ENCODE data around the gene RBMS1. TPM values are rescaled to one million over a fixed set of nuclear protein-coding genes. Genes with fewer than 3 reads are reported as not detected.

RBMS1 gene
- total RNA-seq, 4 donors from 2014 or later = 133 to 180 (median 139) TPM

- peak in 1 of 3 donors; percentile 39 for TF ChIP-seq CTCF (IDR thresholded peaks at IDR 0.05)
- DNase-seq (ENCODE audit: low spot score) (no peak), ATAC-seq (ENCODE audit: low FRiP score) (no peak)
Measured at GRCh38 chr2:160252278-160252887, 241.2 kb downstream of the RBMS1 start.

GRCh38 chr2:160251569-160251968 lies 242.0 kb downstream of the RBMS1 start:
- ATAC-seq (ENCODE audit: low FRiP score) (no peak), DNase-seq (ENCODE audit: low spot score) (no peak)
- no peak for TF ChIP-seq CTCF (IDR thresholded peaks at IDR 0.05)

- DNase-seq (ENCODE audit: low spot score) (no peak), ATAC-seq (ENCODE audit: low FRiP score) (no peak)
- no peak for TF ChIP-seq CTCF (IDR thresholded peaks at IDR 0.05)
Measured at GRCh38 chr2:160249876-160250275, 243.7 kb downstream of the RBMS1 start.

GRCh38 chr2:160247296-160248035 lies 246.1 kb downstream of the RBMS1 start:
- TF ChIP-seq CTCF (IDR thresholded peaks at IDR 0.05) = no peak
- ATAC-seq (ENCODE audit: low FRiP score) (no peak), DNase-seq (ENCODE audit: low spot score) (no peak)

- no peak for TF ChIP-seq CTCF (IDR thresholded peaks at IDR 0.05)
- DNase-seq (ENCODE audit: low spot score) = no peak
- ATAC-seq (ENCODE audit: low FRiP score) = no peak
Measured at GRCh38 chr2:160246356-160246755, 247.3 kb downstream of the RBMS1 start.

- DNase-seq (ENCODE audit: low spot score) = no peak
- ATAC-seq (ENCODE audit: low FRiP score) = no peak
- no peak for TF ChIP-seq CTCF (IDR thresholded peaks at IDR 0.05)
Measured at GRCh38 chr2:160245614-160246155, 247.9 kb downstream of the RBMS1 start.

All from omental fat pad (tissue), 4 donors.